SU-DHL-6 (cell line): ENCODE data around the gene FAM98B.

ENCODE experiments used
- H2AFZ ChIP-seq: fragments of 200-600 bp; sonication (generic); 2 replicates; pipeline ENCODE4 v1.6.1; 2014; ENCODE audit warnings: low read depth, mild to moderate bottlenecking, moderate library complexity, mixed read lengths, antibody characterized with exemption, low read length; ENCODE audit not compliant: severe bottlenecking
- H3F3A ChIP-seq: fragments of 200-600 bp; shearing (Covaris generic); 2 replicates; pipeline ENCODE4 v1.6.0; 2016; ENCODE audit warnings: antibody characterized with exemption, mild to moderate bottlenecking; ENCODE audit not compliant: insufficient read depth
- H3K27ac ChIP-seq: fragments of 200-600 bp; sonication (generic); 2 replicates; pipeline ENCODE4 v1.5.1; 2016; ENCODE audit warnings: low read depth, mild to moderate bottlenecking, low read length, moderate library complexity, mixed read lengths
- H3K27me3 ChIP-seq: fragments of 200-600 bp; sonication (generic), shearing (Covaris generic); 2 replicates; pipeline ENCODE4 v1.6.0; 2014; ENCODE audit warnings: mild to moderate bottlenecking, low read length
- H3K36me3 ChIP-seq: fragments of 200-600 bp; sonication (generic); 2 replicates; pipeline ENCODE4 v1.6.1; 2014; ENCODE audit warnings: mild to moderate bottlenecking, low read length, mixed read lengths
- H3K4me2 ChIP-seq: fragments of 300-600, 200-600 bp; shearing (Covaris generic), sonication (generic); 2 replicates; pipeline ENCODE4 v1.6.0; 2014; ENCODE audit warnings: low read length, low read depth, mild to moderate bottlenecking; ENCODE audit not compliant: poor library complexity, severe bottlenecking
- H3K4me3 ChIP-seq: fragments of 200-600 bp; sonication (generic); 2 replicates; pipeline ENCODE4 v1.5.1; 2014; ENCODE audit warnings: antibody characterized with exemption, low read length, mild to moderate bottlenecking, mixed read lengths; ENCODE audit not compliant: insufficient read depth, poor library complexity, severe bottlenecking
- H3K79me2 ChIP-seq: fragments of 200-600 bp; sonication (generic); 2 replicates; pipeline ENCODE4 v1.6.1; 2014; ENCODE audit warnings: mild to moderate bottlenecking, low read length, moderate library complexity; ENCODE audit not compliant: insufficient read depth
- H3K9ac ChIP-seq: fragments of 200-600 bp; sonication (generic); 2 replicates; pipeline ENCODE4 v1.7.0; 2014; ENCODE audit warnings: mild to moderate bottlenecking, low read length
- H3K9me2 ChIP-seq: fragments of 200-600 bp; sonication (generic); replicated peaks from 2 replicates; pipeline ENCODE4 v1.6.1; 2014; ENCODE audit warnings: low read length; ENCODE audit not compliant: insufficient read depth
- H3K9me3 ChIP-seq: fragments of 200-600 bp; sonication (generic); 2 replicates; pipeline ENCODE4 v1.6.1; 2014; ENCODE audit warnings: low read length, mixed read lengths; ENCODE audit not compliant: insufficient read depth
- H4K20me1 ChIP-seq: fragments of 200-600 bp; sonication (generic); 2 replicates; pipeline ENCODE4 v1.6.1; 2014; ENCODE audit warnings: low read depth, mild to moderate bottlenecking, antibody characterized with exemption, low read length, moderate library complexity, mixed read lengths
- EZH2phosphoT487 ChIP-seq: fragments of 200-600 bp; sonication (generic), shearing (Covaris generic); conservative IDR thresholded peaks from 2 replicates; pipeline ENCODE4 v1.6.1; 2018; ENCODE audit warnings: mild to moderate bottlenecking, antibody characterized with exemption, low read length, moderate library complexity, mixed read lengths
- TF ChIP-seq, protein P1 (sequence below): fragments of 200-600 bp; sonication (generic); IDR thresholded peaks from one replicate; pipeline ENCODE4 v1.5.1; 2017; ENCODE audit warnings: antibody characterized with exemption, mild to moderate bottlenecking, low read length, moderate library complexity; ENCODE audit not compliant: insufficient read depth, poor library complexity, severe bottlenecking

The FAM98B gene

DNA sequence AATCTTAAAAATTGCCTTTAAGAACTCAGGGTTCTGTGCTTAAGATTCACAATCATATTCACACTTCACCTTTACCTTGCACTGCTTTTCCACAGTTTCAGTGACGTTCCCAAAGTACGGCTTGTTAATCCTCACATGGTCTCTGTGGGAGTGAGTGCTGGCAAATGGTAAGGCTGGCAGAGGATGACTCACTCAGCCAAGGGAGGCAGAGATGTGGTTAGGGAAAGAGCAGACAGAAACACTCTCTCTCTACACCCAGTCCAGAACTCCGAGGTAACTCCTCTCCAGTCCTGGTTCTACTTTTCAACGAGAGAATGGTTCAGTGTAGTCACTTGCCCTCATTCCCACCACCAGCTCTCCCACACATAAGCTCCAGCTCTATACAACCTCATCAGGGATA lies 77.6 kb downstream of the FAM98B start:
- no peaks in the 10 kb centered on the region for H3K27me3 ChIP-seq

DNA sequence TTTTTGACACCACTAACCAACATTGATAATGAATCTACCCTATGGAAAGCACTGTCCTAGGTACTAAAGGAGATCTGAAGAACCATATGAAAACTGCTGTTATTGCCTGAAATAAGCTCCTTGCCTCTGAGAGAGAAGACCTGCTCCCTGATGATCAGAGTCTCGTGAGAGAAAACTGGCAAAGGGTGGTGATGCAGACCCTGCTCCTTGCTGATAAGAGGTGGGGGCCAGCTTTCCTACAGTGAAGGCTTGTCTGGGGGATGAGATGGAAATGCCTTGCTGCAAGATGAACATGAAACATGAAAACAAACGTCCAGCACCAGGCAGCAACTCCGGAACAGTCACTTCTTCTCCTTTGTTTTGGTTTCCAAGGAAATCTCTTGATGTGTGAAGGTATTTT lies 78.8 kb downstream of the FAM98B start:
- H2AFZ ChIP-seq, result no peak overlapping the region
- no peaks in the 10 kb centered on the region for H3K9me3 ChIP-seq
- H3K79me2 ChIP-seq, result no peaks in the 10 kb centered on the region
- H3K4me3 ChIP-seq, result no peak overlapping the region
- H4K20me1 ChIP-seq, result no peaks in the 10 kb centered on the region
- H3K27ac ChIP-seq, result no peak overlapping the region
- no peak overlapping the region for H3K4me2 ChIP-seq
- no peaks in the 10 kb centered on the region for H3K36me3 ChIP-seq
- TF ChIP-seq, protein P1, sequence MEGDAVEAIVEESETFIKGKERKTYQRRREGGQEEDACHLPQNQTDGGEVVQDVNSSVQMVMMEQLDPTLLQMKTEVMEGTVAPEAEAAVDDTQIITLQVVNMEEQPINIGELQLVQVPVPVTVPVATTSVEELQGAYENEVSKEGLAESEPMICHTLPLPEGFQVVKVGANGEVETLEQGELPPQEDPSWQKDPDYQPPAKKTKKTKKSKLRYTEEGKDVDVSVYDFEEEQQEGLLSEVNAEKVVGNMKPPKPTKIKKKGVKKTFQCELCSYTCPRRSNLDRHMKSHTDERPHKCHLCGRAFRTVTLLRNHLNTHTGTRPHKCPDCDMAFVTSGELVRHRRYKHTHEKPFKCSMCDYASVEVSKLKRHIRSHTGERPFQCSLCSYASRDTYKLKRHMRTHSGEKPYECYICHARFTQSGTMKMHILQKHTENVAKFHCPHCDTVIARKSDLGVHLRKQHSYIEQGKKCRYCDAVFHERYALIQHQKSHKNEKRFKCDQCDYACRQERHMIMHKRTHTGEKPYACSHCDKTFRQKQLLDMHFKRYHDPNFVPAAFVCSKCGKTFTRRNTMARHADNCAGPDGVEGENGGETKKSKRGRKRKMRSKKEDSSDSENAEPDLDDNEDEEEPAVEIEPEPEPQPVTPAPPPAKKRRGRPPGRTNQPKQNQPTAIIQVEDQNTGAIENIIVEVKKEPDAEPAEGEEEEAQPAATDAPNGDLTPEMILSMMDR, result no peak
- no peak for TF ChIP-seq EZH2phosphoT487
- no peak overlapping the region for H3K9ac ChIP-seq
- H3F3A ChIP-seq, result no peaks in the 10 kb centered on the region
- H3K9me2 ChIP-seq, result no peaks in the 10 kb centered on the region
- H3K27me3 ChIP-seq, result no peaks in the 10 kb centered on the region

More for the DNA sequence above, 77.6 kb downstream of the FAM98B start:
- Histone ChIP-seq H3K4me2 (no peak overlapping the region), H3K9ac (no peak overlapping the region), H3K9me3 (no peaks in the 10 kb centered on the region), H3K36me3 (no peaks in the 10 kb centered on the region), H3K9me2 (no peaks in the 10 kb centered on the region), H2AFZ (no peak overlapping the region), H3K27ac (no peak overlapping the region), H4K20me1 (no peaks in the 10 kb centered on the region), H3F3A (no peaks in the 10 kb centered on the region), H3K4me3 (no peak overlapping the region), H3K79me2 (no peaks in the 10 kb centered on the region)
- TF ChIP-seq, protein P1, result no peak
- TF ChIP-seq EZH2phosphoT487, result no peak

DNA sequence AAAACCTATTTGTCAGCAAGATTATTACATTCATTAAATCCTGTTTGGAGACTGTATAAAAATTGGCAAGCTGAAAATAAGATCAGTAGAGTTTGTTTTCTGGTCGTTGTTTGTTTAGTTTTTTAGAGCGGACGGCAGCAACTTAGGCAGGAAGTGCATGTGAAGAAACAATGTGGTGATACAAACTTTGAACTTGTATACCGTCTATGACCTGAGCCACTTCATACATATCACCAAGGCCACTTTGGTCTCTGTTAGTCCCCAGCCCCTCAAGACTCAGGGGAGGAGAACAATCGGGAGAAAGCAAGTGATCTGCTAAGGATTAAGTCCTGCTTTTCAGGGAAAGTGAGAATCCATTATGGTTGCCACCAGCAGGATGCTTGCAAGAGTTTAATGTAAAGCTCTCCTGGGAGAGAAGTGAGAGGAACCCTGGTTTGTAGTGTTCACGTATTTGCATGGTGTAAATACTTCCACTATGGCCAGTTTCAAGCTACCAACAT lies 79.5 kb downstream of the FAM98B start:
- Histone ChIP-seq H3K9ac (no peak overlapping the region), H3K9me2 (no peaks in the 10 kb centered on the region), H3K4me3 (no peak overlapping the region), H4K20me1 (no peaks in the 10 kb centered on the region), H3K27ac (no peak overlapping the region), H3K9me3 (no peaks in the 10 kb centered on the region), H3F3A (no peaks in the 10 kb centered on the region), H3K27me3 (no peaks in the 10 kb centered on the region), H3K4me2 (no peak overlapping the region), H2AFZ (no peak overlapping the region), H3K79me2 (no peaks in the 10 kb centered on the region), H3K36me3 (no peaks in the 10 kb centered on the region)
- TF ChIP-seq EZH2phosphoT487, result no peak
- TF ChIP-seq, protein P1, result no peak
